ENCODE measurements around the gene MRFAP1. TPM values are rescaled to one million over a fixed set of nuclear protein-coding genes. Genes with fewer than 3 reads are reported as not detected.

Gene MRFAP1
- total and polyA plus RNA-seq, 2 donors (not counting 1 experiment from before 2014, with no cell fraction given), result 54.8 to 113 TPM

- H3K27me3 ChIP-seq (replicated peaks in 1 of 4; ENCODE audit: control extremely low read depth in 1 of 4, control insufficient read depth in 3 of 4, insufficient read depth in 4 of 4, low read length in 3 of 4), result peaks cover 0 to 21% (median 0%) of the 10 kb centered on the region in 4 experiments
- no peak for ATAC-seq (ENCODE audit: low read depth)
- no peaks in the 10 kb centered on the region for H3K79me2 ChIP-seq (ENCODE audit: control insufficient read depth, insufficient read depth, low read length)
- Mint-ChIP-seq H3K27ac (no peak overlapping the region), H3K4me3 (no peak overlapping the region), H3K4me1 (no peaks in the 10 kb centered on the region), H3K27me3 (peaks cover 4% of the 10 kb centered on the region), H3K9me3 (ENCODE audit: insufficient read depth) (no peaks in the 10 kb centered on the region)
- no peaks in the 10 kb centered on the region for H3K9me3 ChIP-seq (ENCODE audit: control extremely low read depth in 1 of 3, control insufficient read depth in 2 of 3, insufficient read depth in 1 of 3, low read length in 2 of 3)
- no peak overlapping the region for H3K4me3 ChIP-seq (ENCODE audit: control extremely low read depth in 1 of 5, extremely low read depth in 1 of 5, insufficient read depth in 1 of 5, low read depth in 2 of 5, low read length in 4 of 5)
- H4K20me1 ChIP-seq (ENCODE audit: control insufficient read depth, insufficient read depth, low read length, poor library complexity, severe bottlenecking), result no peaks in the 10 kb centered on the region
- ChIA-PET POLR2A (no interaction called here), CTCF (interaction anchor here (1.0 kb wide), 1 partner anchor 13 kb away, joined by 3 read pairs; no protein-coding TSS in a partner anchor)
- H2AFZ ChIP-seq (ENCODE audit: insufficient read depth, low read depth, low read length, poor library complexity, severe bottlenecking), result no peak overlapping the region
- H3K4me2 ChIP-seq (replicated peaks; ENCODE audit: low read depth, low read length, poor library complexity, severe bottlenecking), result no peak overlapping the region
- no peak for DNase-seq
- H3K9ac ChIP-seq (ENCODE audit: low read length), result no peak overlapping the region
- H3K4me1 ChIP-seq (ENCODE audit: control insufficient read depth in 2 of 2, insufficient read depth in 2 of 2, low read length in 2 of 2), result no peaks in the 10 kb centered on the region
- WGBS (ENCODE audit: insufficient coverage), result 93% methylated on average over 19 of the region's 24 CpGs
- intact Hi-C loops (cut with micrococcal nuclease), result no loop called here
- no peaks in the 10 kb centered on the region for H3K36me3 ChIP-seq (replicated peaks in 1 of 2; ENCODE audit: control extremely low read depth in 1 of 2, control insufficient read depth in 1 of 2, extremely low read depth in 1 of 2, insufficient read depth in 2 of 2, low read length in 1 of 2)
- TF ChIP-seq EZH2 (IDR thresholded peaks at IDR 0.05; ENCODE audit: borderline replicate concordance, insufficient read depth, low read depth, low read length, poor library complexity, severe bottlenecking) (no peak), CTCF (IDR thresholded peaks at IDR 0.05) (no peak)
- no peak overlapping the region for H3K27ac ChIP-seq (ENCODE audit: low read length in 2 of 2)
Measured at GRCh38 chr4:6687947-6688878, 47.7 kb downstream of the MRFAP1 start.

GRCh38 chr4:6688879-6689505 lies 48.5 kb downstream of the MRFAP1 start:
- ATAC-seq (ENCODE audit: low read depth) (no peak), DNase-seq (no peak)
- peaks cover 0 to 21% (median 0%) of the 10 kb centered on the region in 4 experiments for H3K27me3 ChIP-seq (replicated peaks in 1 of 4; ENCODE audit: control extremely low read depth in 1 of 4, control insufficient read depth in 3 of 4, insufficient read depth in 4 of 4, low read length in 3 of 4)
- no peak overlapping the region for H3K9ac ChIP-seq (ENCODE audit: low read length)
- H3K4me1 Mint-ChIP-seq, result no peaks in the 10 kb centered on the region
- ChIA-PET POLR2A (no interaction called here), CTCF (no interaction called here)
- no peak overlapping the region for H3K27ac Mint-ChIP-seq
- no peak overlapping the region for H3K4me2 ChIP-seq (replicated peaks; ENCODE audit: low read depth, low read length, poor library complexity, severe bottlenecking)
- intact Hi-C loops (cut with micrococcal nuclease), result no loop called here
- WGBS (ENCODE audit: insufficient coverage), result 31% methylated on average over 23 of the region's 23 CpGs
- H3K4me3 ChIP-seq (ENCODE audit: control extremely low read depth in 1 of 5, extremely low read depth in 1 of 5, insufficient read depth in 1 of 5, low read depth in 2 of 5, low read length in 4 of 5), result no peak overlapping the region
- no peak overlapping the region for H3K4me3 Mint-ChIP-seq
- no peaks in the 10 kb centered on the region for H3K4me1 ChIP-seq (ENCODE audit: control insufficient read depth in 2 of 2, insufficient read depth in 2 of 2, low read length in 2 of 2)
- H3K27me3 Mint-ChIP-seq, result peaks cover 4% of the 10 kb centered on the region
- no peak overlapping the region for H2AFZ ChIP-seq (ENCODE audit: insufficient read depth, low read depth, low read length, poor library complexity, severe bottlenecking)
- TF ChIP-seq CTCF (IDR thresholded peaks at IDR 0.05), result no peak
- TF ChIP-seq EZH2 (IDR thresholded peaks at IDR 0.05; ENCODE audit: borderline replicate concordance, insufficient read depth, low read depth, low read length, poor library complexity, severe bottlenecking), result no peak
- H3K27ac ChIP-seq (ENCODE audit: low read length in 2 of 2), result no peak overlapping the region
- H3K36me3 ChIP-seq (replicated peaks in 1 of 2; ENCODE audit: control extremely low read depth in 1 of 2, control insufficient read depth in 1 of 2, extremely low read depth in 1 of 2, insufficient read depth in 2 of 2, low read length in 1 of 2), result no peaks in the 10 kb centered on the region
- H3K9me3 ChIP-seq (ENCODE audit: control extremely low read depth in 1 of 3, control insufficient read depth in 2 of 3, insufficient read depth in 1 of 3, low read length in 2 of 3), result no peaks in the 10 kb centered on the region
- H3K79me2 ChIP-seq (ENCODE audit: control insufficient read depth, insufficient read depth, low read length), result no peaks in the 10 kb centered on the region
- H3K9me3 Mint-ChIP-seq (ENCODE audit: insufficient read depth), result no peaks in the 10 kb centered on the region
- no peaks in the 10 kb centered on the region for H4K20me1 ChIP-seq (ENCODE audit: control insufficient read depth, insufficient read depth, low read length, poor library complexity, severe bottlenecking)

All from B cell (primary cell).